HepG2 (cell line): ENCODE results near the gene CDCP2.

Experiments
- ATF1 ChIP-seq: IDR thresholded peaks from 2 replicates; pipeline ENCODE4 v1.6.1; 2016; ENCODE audit warnings: mild to moderate bottlenecking, control low read depth
- BRF2 ChIP-seq: sonication (generic); formaldehyde crosslinking; IDR thresholded peaks from 2 replicates; pipeline ENCODE4 v1.8.1; 2022; ENCODE audit warnings: mild to moderate bottlenecking, missing genetic modification reagents
- IKZF1 ChIP-seq: fragments of 450-650 bp; IDR thresholded peaks from 2 replicates; pipeline ENCODE4 v1.7.1; 2016

GRCh38 chr1:54103414-54103813 is 49.4 kb downstream of the CDCP2 start:
- TF ChIP-seq ATF1 (CRISPR knock-in tag) (no peak), IKZF1 (no peak), BRF2 (CRISPR knock-in tag) (no peak)
